Activated naive CD4-positive, alpha-beta T cell treated with Interleukin-2 at 50 U/mL for 16 hours (primary cell): ENCODE results near the gene ARID2.

ENCODE experiments used
- DNase-seq: peaks from one replicate; pipeline ENCODE4 v3.0.0-alpha.2; 2020

Gene ARID2, protein sequence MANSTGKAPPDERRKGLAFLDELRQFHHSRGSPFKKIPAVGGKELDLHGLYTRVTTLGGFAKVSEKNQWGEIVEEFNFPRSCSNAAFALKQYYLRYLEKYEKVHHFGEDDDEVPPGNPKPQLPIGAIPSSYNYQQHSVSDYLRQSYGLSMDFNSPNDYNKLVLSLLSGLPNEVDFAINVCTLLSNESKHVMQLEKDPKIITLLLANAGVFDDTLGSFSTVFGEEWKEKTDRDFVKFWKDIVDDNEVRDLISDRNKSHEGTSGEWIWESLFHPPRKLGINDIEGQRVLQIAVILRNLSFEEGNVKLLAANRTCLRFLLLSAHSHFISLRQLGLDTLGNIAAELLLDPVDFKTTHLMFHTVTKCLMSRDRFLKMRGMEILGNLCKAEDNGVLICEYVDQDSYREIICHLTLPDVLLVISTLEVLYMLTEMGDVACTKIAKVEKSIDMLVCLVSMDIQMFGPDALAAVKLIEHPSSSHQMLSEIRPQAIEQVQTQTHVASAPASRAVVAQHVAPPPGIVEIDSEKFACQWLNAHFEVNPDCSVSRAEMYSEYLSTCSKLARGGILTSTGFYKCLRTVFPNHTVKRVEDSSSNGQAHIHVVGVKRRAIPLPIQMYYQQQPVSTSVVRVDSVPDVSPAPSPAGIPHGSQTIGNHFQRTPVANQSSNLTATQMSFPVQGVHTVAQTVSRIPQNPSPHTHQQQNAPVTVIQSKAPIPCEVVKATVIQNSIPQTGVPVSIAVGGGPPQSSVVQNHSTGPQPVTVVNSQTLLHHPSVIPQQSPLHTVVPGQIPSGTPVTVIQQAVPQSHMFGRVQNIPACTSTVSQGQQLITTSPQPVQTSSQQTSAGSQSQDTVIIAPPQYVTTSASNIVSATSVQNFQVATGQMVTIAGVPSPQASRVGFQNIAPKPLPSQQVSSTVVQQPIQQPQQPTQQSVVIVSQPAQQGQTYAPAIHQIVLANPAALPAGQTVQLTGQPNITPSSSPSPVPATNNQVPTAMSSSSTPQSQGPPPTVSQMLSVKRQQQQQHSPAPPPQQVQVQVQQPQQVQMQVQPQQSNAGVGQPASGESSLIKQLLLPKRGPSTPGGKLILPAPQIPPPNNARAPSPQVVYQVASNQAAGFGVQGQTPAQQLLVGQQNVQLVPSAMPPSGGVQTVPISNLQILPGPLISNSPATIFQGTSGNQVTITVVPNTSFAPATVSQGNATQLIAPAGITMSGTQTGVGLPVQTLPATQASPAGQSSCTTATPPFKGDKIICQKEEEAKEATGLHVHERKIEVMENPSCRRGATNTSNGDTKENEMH (N-terminal part only)

DNA sequence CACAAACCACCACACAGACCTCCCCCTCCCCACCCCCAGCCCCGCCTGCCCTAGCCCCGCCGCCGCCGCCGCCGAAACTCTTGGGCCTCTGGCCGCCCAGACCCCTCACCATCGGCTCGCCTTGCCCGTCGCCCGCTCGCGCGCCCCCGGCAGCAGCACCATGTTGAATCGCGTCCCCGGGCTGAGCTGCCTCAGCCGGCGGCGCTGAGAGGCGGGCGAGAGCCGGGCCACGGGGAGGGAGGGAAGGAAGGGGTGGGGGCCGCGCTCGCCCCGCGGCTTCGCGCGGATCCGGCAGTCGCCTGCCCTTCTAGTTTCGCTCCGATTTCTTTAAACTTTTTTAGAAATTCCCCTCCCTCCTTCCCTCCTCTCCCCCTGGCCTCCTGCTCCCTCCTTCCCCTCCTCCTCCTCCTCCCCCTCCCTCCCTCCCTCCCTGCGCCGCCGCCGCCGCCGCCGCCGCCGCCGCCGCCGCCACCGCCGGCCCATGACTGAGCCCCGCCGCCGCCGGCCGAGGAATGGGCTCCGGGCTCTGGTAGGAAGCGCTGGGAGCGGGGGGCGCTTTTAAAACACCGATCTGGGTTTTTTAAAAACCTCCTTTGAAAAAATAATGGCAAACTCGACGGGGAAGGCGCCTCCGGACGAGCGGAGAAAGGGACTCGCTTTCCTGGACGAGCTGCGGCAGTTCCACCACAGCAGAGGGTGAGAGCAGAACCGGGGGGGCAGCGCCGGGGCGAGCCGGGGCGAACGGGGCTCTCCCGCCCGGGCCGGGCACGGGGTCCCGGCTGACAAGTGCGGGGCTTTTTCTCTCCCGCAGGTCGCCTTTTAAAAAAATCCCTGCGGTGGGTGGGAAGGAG, at the start of gene ARID2:
Gene ARID2, plus strand, starts transcription at position 474 of the 851 bp plus-strand sequence. Its CDS starts 131 bp downstream, at position 605.
- DNase-seq: peak; percentile 68

DNA sequence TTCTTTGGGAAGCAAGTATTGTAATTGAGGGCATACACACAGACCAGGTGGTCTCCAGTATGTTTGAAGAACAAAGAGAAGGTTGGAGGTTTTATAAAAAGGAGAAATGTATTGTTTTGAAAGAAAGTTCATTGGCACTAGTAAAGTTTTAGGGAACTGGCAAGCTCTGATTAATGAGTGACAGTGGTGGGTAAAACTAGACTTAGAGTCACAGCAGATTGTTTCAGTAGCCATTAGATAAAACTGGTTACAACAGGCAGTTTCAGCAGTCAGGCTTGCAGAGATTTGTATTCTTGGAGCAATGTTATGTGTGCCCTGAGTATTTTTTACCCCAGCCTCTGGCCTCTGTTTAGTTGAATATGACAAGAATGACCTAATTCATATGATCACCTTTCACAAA, 49.1 kb upstream of the ARID2 start:
- no peak for DNase-seq

DNA sequence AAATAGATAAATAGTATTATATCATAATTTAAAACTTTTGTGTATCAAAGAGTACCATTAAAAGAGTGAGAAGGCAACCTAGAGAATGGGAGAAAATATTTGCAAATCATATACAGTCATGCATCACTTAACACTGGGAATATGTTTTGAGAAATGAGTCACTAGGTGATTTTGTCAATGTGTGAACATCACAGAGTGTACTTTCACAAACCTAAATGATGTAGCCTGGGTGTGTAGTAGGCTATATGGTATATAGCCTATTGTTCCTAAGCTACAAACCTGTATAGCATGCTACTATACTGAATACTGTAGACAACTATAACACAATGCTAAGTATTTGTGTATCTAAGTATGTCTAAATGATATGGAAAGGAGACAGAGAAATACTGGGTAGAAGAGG, 48.0 kb upstream of the ARID2 start:
- DNase-seq: no peak

DNA sequence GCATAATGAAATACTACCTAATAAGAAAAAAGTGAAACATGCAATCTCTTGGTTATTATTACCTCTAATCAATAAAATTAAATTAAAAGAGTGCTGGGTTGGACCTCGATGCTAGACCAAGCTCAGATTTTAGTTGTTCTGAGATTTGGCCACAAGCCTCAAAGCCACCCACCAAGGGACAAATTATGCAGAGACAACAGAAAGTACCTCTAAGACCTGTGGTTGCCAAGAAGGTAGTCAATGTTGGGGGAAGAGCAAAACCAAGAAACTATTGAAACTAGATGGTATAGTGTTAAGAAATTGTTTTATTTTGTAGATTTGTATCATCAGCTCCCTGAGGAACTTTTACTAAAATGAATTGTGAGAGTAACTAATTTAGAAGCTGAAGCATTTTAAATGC, 43.8 kb upstream of the ARID2 start:
- DNase-seq: no peak

DNA sequence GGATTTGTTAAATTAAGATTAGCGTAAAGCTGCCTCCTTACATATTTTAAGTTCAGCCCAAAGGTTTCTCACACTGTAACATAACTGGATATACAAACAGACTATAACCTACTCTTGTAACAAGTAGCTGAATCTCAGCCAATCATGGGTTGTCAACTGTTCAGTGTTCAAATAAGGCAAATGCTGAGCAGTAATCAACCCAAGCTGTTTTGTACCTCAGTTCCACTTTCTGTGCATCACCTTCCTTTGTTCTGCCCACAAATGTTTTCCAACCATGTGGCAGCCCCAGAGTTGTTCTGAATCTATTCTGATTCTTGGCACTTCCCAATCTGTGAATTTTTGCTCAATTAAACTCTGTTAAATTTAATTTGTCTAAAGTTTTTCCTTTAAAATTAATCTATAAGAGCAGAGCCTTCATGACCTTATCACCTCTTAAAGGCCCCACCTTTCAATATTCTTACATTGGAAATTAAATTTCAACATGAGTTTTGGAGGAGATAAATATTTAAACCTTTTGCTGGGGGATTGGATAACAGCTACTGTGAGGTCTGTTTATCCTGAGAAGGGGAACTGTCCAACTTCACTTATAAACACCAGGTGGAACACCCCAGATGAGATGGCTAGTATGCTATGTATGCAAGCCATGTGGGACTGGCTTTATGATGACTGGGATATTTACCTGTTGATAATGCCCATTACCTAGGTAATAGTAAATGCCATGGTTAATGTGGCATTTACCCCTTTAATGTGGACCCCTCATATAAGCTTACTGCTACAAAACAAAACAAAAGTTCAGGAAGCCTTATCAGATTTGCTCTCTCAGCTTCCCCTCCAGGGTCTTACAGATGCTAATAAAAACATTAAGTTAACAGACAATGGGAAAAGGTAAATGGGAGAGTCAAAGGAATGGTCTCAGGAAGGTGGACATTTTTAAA, 42.2 kb upstream of the ARID2 start:
- no peak for DNase-seq

DNA sequence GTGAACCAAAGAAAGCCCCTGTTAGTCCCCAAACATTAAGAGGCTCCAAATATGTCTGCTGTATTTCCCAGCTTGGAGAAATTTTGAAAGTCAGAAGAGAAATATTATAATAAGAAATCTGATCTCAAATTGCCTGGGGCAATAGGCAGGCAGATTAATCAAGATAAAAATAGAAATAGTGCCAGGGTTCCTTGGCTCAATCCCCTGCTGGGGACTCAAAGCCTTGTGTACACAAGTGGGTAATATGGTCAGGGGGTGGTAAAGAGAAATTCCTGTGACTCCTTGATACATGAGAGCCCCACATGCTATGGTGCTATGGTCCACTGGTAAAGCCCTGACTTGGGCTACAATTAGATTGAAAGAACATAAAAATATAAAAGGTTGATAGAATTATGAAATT, 41.3 kb upstream of the ARID2 start:
- DNase-seq: no peak

DNA sequence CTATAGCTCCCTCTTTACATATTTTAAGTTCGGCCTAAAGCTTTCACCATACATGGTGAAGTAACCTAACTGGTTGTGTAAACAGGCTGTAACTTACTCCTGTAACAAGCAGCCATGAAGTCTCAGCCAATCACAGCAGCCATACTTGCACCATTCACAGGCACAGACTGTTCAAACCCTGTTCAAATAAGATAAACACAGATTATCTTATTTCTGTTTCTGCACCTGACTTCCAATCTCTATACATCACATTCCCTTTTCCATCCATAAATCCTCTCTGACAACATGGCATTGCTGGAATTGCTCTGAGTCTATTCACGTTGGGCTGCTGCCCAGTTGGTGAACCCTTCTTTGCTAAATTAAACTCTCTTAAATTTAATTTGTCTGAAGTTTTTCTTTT, 34.5 kb upstream of the ARID2 start:
- DNase-seq: no peak

DNA sequence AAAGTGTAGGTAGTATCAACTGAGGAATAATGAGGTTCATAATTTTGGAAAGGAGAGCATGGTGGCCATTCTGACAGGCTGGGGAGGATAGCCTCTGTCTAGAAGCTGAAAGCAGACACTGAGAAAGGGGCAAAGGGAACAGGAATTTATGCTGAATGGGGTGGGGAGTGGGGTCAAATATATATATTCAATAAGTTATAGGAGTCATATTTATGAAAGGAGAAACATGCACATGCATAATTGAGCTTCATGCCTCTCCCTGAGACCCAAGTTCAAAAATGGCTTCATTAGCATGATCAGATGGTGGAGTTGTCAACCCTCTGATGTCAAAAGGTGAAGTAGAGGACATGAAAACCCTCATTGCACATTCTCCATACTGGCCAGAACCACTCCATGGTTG, 33.9 kb upstream of the ARID2 start:
- no peak for DNase-seq

DNA sequence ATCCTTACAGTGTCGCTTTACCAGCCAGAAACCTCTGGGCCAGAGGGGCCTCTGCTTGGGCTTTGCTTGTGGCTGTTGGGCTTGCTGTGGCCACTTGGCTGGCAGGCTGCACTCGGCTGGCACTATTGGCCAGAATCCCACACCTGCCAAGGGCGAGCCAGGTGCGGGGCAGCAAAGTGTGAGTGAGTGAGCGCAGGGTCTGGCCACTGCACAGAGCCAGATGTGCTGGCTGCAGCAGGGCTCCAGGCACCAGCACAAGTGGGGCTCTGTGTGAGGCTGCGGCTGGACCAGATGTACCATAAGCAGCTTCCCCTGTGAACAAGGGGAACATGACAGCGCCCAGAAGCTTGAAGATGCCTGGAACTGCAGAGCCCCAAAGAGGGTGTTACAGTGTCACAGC, 33.5 kb upstream of the ARID2 start:
- DNase-seq: no peak

DNA sequence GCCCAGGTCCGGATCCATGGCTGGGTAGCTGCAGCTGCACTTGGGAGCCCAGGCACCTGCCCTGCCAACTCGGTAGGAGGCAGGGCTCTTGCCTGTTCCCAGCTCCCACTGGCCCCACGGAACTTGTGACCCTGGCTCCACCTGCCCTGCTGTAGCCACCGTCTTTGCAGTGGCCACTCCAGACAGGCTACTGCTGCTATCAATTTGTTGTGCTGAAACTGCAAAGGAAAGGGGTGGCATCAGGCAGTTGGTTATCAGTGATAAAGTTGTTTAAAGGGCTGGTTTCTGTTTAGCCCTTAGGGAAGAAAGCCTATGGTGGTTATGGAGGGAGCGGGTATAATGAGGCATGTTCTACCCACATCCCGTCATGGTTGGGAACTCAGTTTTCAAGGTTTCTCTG, 32.1 kb upstream of the ARID2 start:
- DNase-seq: no peak

DNA sequence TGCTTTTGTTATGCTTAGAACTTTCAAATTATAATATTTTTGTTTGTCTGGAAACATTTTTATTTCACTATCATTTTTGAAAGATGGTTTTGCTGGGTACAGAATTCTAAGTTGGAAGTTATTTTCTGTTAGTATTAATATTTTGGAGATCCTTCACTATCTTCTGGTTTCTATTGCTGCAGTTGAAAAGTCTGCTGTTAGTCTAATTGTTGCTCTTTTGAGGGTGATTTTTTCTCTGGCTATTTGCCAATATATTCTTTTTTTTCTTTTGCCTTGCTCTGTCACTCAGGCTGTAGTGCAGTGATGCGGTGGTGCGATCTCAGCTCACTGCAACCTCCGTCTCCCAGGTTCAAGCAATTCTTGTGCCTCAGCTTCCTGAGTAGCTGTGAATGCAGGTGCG, 28.2 kb upstream of the ARID2 start:
- no peak for DNase-seq

DNA sequence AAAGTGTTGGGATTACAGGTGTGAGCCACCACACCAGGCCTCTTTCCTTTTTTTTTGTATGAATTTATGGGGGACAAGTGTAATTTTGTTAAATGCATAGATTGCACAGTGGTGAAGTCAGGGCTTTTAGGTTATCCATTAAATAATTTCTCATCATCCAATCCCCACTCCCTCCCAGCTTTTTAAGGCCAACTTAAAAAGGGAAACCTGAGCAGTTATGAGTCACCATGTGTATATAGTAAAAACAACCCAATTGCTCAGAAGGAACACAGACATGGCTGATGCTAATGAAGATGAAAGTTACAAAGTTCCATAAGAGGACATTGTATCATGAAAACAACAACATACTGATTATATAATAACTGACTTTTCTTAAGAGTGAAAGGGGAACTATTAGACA, 25.6 kb upstream of the ARID2 start:
- DNase-seq: no peak

DNA sequence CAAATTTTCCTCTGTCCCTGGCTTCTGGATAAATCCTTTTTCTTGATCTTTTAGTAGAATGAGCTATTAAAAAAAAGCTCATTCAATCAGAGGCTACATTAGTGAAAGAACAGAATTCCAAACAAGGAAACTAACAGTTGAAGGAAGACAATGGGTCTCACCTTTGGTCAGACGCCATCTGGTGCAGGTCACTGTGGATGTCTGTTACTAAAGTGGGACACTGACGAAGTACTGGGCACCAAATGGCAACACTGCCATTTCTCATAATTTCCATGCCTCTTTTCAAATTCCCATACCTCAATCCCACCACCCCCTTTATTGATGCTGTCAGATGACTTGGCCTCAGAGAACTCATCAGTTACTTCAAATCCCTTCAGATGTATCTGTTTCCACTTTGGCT, 24.5 kb upstream of the ARID2 start:
- no peak for DNase-seq

DNA sequence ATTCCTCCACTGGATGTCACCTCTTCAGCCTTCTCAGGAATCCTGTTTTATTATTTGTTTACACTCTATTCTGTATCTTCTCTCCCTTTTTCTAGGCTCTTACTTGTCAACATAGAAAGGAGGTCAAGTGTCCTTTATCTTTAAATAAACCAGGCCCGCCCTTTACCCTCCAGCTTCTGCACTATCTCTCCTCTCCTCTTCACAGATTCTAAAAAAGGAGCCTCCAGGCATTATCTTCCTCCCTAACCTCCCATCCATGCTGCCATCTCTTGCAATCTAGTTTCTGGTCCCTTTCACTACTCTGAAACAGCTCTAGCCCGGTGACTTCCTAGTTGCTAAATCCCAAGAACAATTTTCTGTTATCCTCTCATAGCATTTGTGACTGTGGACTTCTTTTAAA, 24.1 kb upstream of the ARID2 start:
- no peak for DNase-seq

DNA sequence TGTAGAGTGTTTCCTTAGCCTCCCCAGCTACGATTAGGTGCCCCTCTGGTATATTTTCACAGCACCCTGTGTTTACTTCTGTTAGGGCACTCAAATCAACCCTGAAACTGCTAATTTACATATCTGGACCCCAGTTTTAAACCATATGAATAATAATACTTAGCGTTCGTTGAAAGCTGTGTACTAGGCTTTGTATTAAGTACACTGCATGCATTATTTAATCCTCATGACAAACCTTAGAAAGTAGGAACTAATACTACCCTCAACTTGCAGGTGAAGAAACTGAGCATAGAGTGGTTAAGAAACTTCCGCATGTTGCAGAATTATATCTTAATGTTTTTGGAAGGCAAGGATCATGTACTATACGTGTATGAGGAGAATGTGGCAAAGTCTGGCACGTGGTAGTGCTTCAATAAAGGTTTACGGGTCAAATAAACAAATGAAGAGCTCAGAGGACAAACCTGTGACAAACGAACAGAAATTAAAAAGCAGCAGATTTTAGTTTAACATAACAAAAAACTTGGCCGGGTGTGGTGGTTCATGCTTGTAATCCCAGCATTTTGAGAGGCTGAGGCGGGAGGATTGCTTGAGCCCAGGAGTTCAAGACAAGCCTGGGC, 22.2 kb upstream of the ARID2 start:
- DNase-seq: no peak

DNA sequence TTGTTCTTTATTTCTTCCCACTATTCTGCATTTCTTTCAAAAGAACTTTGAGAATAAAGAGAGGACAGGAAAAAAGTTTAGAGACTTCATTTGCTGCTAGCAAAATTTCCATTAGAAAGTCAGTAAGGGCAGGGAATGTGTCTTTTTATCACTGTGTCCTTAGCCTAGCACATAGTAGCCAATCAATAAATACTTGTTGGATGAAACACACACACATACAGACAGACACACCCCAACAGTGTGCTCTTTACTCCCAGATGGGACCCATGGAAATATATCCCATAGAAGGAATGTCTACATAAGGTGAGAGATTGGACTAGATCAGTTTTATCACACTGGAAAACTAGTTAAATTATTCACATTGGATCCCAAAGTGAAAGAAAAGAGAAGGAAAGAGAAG, 21.1 kb upstream of the ARID2 start:
- DNase-seq: no peak

DNA sequence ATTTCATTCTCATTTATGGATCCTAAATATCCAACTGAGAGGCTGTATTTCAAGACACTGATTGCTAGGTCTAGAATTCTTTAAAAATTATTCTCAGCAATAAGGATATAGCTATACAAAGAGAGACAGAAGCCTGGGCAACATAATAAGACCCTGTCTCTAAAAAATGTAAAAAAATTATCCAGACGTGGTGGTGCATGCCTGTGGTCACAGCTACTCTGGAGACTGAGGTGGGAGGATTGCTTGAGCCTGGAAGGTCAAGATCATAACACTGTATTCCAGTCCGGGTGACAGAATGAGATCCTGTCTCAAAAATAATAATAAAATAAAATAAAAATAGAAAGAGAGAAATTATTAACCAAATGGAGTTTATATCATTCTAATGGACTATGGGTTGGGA, 20.6 kb upstream of the ARID2 start:
- DNase-seq: no peak

DNA sequence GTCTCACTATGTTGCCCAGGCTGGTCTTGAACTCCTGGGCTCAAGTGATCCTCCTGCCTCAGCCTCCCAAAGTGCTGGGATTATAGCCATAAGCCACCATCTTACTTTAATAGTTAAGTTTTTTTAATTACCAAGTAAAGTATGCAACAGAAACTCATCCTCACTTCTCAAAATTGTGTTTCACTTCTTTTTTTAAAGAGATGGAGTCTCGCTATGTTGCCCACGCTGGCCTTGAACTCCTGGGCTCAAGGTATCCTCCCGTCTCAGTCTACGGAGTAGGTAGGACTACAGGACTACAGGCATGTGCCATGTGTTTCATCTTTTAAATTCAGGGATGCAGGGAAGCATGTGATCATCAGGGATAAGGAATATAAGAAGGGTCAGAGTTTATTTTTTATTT, 17.2 kb upstream of the ARID2 start:
- no peak for DNase-seq

DNA sequence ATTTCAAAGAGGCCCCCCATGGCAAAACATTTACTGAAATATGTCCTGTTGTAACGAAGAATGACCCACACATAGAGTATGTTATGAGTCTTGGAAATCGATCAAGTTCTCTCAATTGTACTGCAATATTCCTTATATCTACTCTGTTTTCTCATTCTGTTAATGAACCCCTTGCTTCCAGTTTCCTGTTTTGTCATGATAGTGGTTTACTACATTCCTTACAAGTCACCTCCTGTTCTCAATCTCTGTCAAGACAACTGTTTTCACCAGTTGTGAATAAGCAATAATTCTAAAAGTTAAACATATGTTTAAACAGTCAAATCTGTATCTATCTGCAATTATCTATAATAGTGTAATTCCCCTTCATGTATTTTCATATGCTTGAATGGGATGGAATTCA, 16.4 kb upstream of the ARID2 start:
- DNase-seq: no peak

DNA sequence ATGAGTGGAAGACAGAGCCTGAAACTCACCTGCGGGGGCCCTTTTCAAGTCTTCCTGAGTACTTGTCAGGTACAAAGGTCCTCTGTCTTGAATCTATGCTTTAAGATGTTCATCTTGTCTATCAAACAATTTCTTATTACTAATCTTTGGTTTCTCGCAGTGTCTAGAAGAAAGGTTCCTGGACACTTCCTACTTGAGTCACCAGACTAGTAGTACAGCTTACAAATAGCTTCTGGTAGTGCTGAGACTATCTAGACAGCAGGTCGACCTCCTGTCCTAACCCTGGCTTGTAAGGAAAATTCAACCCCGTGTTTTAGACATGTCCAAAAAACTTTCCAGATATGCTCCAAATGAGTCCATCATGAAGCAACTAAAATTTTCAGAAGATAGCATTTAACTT, 11.2 kb upstream of the ARID2 start:
- DNase-seq: no peak

DNA sequence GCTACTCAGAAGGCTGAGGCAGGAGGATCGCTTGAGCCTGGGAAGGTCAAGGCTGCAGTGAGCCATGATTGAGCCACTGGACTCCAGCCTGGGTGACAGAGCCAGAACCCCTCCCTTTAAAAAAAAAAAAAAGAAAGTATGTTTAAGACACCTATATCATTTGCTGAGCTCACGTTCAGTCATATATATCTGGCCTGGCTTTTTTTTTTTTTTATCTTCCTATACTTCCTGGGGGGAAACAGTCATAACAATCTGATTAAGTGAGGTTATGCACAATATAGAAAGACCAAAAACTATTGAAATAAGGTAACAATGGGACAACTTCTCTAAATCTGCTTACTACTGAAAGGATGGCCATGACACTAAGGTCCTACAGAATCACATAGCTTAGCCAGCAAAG, 9.4 kb upstream of the ARID2 start:
- DNase-seq: no peak
